Transverse colon (tissue), 4 donors: ENCODE data around the gene VEGFA.

Experiments
- CTCF ChIP-seq, 5 experiments: fragments of 200-600 bp in 3 of 5; fragments of 450-650 bp in 2 of 5; sonication (generic) in 3 of 5; IDR thresholded peaks; 1 replicate in 2 of 5; 2 replicates in 3 of 5; pipeline ENCODE4 v1.5.1; 2016 to 2017; ENCODE audit warnings: antibody characterized with exemption in 5 of 5, inconsistent platforms in 3 of 5, mild to moderate bottlenecking in 2 of 5, moderate library complexity in 1 of 5
- POLR2A ChIP-seq: fragments of 450-650 bp; IDR thresholded peaks from one replicate; pipeline ENCODE4 v1.6.1; 2016; ENCODE audit warnings: antibody characterized with exemption, mild to moderate bottlenecking, moderate library complexity
- POLR2AphosphoS5 ChIP-seq, 3 donors: sonication (generic); formaldehyde crosslinking; IDR thresholded peaks; one replicate each; pipeline ENCODE4 v1.6.1; 2016; ENCODE audit warnings: antibody characterized with exemption in 3 of 3

GRCh38 chr6:43738877-43739641 is 31.0 kb upstream of the VEGFA start:
- no peak for TF ChIP-seq POLR2AphosphoS5 (IDR thresholded peaks at IDR 0.05)
- no peak for TF ChIP-seq POLR2A
- no peak for TF ChIP-seq CTCF (IDR thresholded peaks at IDR 0.05)
